Measurements from ENCODE around the gene SLC43A2. TPM values are rescaled to one million over a fixed set of nuclear protein-coding genes. Genes with fewer than 3 reads are reported as not detected.

The SLC43A2 gene
- total RNA-seq, 1 experiment from 2014 or later, result 12.6 TPM

DNA sequence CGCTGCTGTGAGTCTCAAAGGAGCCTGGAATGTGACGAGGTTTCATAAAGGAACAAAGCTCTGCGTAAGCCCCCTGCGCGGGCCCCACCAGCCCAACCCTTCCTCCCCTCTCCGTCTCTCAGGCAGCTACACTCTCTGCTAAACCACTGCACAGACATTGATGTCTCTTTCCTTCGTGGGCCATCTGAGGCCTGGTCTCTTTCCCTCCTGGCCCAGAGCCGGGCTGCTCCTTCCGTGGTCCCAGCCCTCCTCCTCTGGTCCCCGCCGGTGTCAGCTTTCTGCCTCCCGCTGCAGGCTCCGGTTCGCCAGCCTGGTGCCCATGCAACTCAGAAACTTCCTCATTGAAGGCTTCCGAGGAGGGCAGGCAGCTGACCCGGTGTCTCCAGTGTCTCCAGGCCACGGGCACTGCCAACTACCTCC is 9.5 kb upstream of the SLC43A2 start:
- intact Hi-C loops (cut with micrococcal nuclease), result loop anchor here (10.0 kb wide), 1 partner anchor 153 kb away; no protein-coding TSS in a partner anchor
- H3K36me3 ChIP-seq (ENCODE audit: control insufficient read depth in 1 of 2, insufficient read depth in 2 of 2, low read length in 2 of 2), result no peaks in the 10 kb centered on the region
- ATAC-seq (no peak), DNase-seq (ENCODE audit: low read depth, low spot score) (no peak)
- no peak overlapping the region for H3K27ac ChIP-seq (ENCODE audit: low read depth, low read length)
- H3K9me2 ChIP-seq (ENCODE audit: insufficient read depth), result no peaks in the 10 kb centered on the region
- H2AFZ ChIP-seq (ENCODE audit: low read depth, low read length, poor library complexity, severe bottlenecking), result no peak overlapping the region
- ChIA-PET CTCF (no interaction called here), RAD21 (ENCODE audit: low non-redundant PET in 1 of 2, low total read pairs in 2 of 2, uncharacterized antibody in 2 of 2, unreplicated experiment in 2 of 2) (no interaction called here), POLR2A (no interaction called here)
- H3K27me3 ChIP-seq (ENCODE audit: insufficient read depth, low read length), result no peaks in the 10 kb centered on the region
- H3K9me3 ChIP-seq (ENCODE audit: control insufficient read depth in 1 of 2, insufficient read depth in 1 of 2, low read depth in 1 of 2, low read length in 2 of 2), result no peaks in the 10 kb centered on the region
- no peak overlapping the region for H3K9ac ChIP-seq (ENCODE audit: low read length)
- H4K20me1 ChIP-seq (ENCODE audit: insufficient read depth), result no peaks in the 10 kb centered on the region
- no TSS peak for BruUV-seq (replicated peaks)
- no peak for TF ChIP-seq SIN3A (IDR thresholded peaks at IDR 0.05; ENCODE audit: low read depth)
- TF ChIP-seq, protein P1, sequence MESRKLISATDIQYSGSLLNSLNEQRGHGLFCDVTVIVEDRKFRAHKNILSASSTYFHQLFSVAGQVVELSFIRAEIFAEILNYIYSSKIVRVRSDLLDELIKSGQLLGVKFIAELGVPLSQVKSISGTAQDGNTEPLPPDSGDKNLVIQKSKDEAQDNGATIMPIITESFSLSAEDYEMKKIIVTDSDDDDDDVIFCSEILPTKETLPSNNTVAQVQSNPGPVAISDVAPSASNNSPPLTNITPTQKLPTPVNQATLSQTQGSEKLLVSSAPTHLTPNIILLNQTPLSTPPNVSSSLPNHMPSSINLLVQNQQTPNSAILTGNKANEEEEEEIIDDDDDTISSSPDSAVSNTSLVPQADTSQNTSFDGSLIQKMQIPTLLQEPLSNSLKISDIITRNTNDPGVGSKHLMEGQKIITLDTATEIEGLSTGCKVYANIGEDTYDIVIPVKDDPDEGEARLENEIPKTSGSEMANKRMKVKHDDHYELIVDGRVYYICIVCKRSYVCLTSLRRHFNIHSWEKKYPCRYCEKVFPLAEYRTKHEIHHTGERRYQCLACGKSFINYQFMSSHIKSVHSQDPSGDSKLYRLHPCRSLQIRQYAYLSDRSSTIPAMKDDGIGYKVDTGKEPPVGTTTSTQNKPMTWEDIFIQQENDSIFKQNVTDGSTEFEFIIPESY (IDR thresholded peaks at IDR 0.05; ENCODE audit: extremely low read depth, insufficient replicate concordance, low read length), result no peak
- TF ChIP-seq YY1 (IDR thresholded peaks at IDR 0.05; ENCODE audit: extremely low read depth, insufficient replicate concordance, low read depth, low read length), result no peak
- no peak for TF ChIP-seq SRF (IDR thresholded peaks at IDR 0.05; ENCODE audit: low read depth)
- TF ChIP-seq, protein P2, sequence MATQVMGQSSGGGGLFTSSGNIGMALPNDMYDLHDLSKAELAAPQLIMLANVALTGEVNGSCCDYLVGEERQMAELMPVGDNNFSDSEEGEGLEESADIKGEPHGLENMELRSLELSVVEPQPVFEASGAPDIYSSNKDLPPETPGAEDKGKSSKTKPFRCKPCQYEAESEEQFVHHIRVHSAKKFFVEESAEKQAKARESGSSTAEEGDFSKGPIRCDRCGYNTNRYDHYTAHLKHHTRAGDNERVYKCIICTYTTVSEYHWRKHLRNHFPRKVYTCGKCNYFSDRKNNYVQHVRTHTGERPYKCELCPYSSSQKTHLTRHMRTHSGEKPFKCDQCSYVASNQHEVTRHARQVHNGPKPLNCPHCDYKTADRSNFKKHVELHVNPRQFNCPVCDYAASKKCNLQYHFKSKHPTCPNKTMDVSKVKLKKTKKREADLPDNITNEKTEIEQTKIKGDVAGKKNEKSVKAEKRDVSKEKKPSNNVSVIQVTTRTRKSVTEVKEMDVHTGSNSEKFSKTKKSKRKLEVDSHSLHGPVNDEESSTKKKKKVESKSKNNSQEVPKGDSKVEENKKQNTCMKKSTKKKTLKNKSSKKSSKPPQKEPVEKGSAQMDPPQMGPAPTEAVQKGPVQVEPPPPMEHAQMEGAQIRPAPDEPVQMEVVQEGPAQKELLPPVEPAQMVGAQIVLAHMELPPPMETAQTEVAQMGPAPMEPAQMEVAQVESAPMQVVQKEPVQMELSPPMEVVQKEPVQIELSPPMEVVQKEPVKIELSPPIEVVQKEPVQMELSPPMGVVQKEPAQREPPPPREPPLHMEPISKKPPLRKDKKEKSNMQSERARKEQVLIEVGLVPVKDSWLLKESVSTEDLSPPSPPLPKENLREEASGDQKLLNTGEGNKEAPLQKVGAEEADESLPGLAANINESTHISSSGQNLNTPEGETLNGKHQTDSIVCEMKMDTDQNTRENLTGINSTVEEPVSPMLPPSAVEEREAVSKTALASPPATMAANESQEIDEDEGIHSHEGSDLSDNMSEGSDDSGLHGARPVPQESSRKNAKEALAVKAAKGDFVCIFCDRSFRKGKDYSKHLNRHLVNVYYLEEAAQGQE (IDR thresholded peaks at IDR 0.05; ENCODE audit: low read depth), result no peak
- no peak for TF ChIP-seq CEBPB (IDR thresholded peaks at IDR 0.05; ENCODE audit: low read depth)
- no peaks in the 10 kb centered on the region for H3K79me2 ChIP-seq (ENCODE audit: insufficient read depth, low read length)
- H3K4me3 ChIP-seq (replicated peaks in 1 of 2; ENCODE audit: low read depth in 1 of 2, low read length in 2 of 2), result no peak overlapping the region
- no peak overlapping the region for H3K4me2 ChIP-seq (ENCODE audit: low read length)
- H3K4me1 ChIP-seq (ENCODE audit: control insufficient read depth in 1 of 2, insufficient read depth in 2 of 2, low read length in 2 of 2), result peaks cover 3 to 10% of the 10 kb centered on the region in 2 experiments; a peak in 2 of 4 replicates
